Activated CD4-positive, alpha-beta T cell treated with anti-CD3 and anti-CD28 coated beads, Interleukin-2, amount 10 ng/mL, durations not matched to agents 24 days and 14 days (primary cell): ENCODE results near the gene PI4K2A. TPM values are rescaled to one million over a fixed set of nuclear protein-coding genes. Genes with fewer than 3 reads are reported as not detected.
A peak's percentile ranks its signal among the peaks of the same experiment; 100 is the strongest.
"Not testable (repeated sequence)": the region's sequence is repeated elsewhere in the genome, so short reads cannot be mapped to it uniquely, and the experiment has no call there.

Experiments
- DNase-seq: peaks from one replicate; pipeline ENCODE4 v3.0.0; 2022
- H3K27ac Mint-ChIP-seq: one replicate; pipeline ENCODE4 v1.8.0; 2022; ENCODE audit warnings: mild to moderate bottlenecking, mixed read lengths
- H3K27me3 Mint-ChIP-seq: one replicate; pipeline ENCODE4 v1.8.0; 2022; ENCODE audit warnings: mixed read lengths
- H3K36me3 Mint-ChIP-seq: one replicate; pipeline ENCODE4 v1.8.0; 2022; ENCODE audit warnings: low read depth, mild to moderate bottlenecking, mixed read lengths
- H3K4me1 Mint-ChIP-seq: one replicate; pipeline ENCODE4 v1.8.0; 2021; ENCODE audit warnings: mixed read lengths
- H3K4me3 Mint-ChIP-seq: one replicate; pipeline ENCODE4 v1.8.0; 2022; ENCODE audit warnings: mild to moderate bottlenecking, moderate library complexity, mixed read lengths
- H3K9me3 Mint-ChIP-seq: one replicate; pipeline ENCODE4 v1.8.0; 2021; ENCODE audit warnings: mixed read lengths
- intact Hi-C: fragments of 100-400 bp; cut with micrococcal nuclease; formaldehyde crosslinking; loops from one replicate; pipeline ENCODE4 v1.15.1; 2023
- total RNA-seq: library from RNA; stranded (reverse); gene quantifications from 2 replicates; pipeline ENCODE4 v1.2.3, GENCODE V29; 2022

Gene PI4K2A
- total RNA-seq, 1 donor from 2014 or later = 17.8 TPM

DNA sequence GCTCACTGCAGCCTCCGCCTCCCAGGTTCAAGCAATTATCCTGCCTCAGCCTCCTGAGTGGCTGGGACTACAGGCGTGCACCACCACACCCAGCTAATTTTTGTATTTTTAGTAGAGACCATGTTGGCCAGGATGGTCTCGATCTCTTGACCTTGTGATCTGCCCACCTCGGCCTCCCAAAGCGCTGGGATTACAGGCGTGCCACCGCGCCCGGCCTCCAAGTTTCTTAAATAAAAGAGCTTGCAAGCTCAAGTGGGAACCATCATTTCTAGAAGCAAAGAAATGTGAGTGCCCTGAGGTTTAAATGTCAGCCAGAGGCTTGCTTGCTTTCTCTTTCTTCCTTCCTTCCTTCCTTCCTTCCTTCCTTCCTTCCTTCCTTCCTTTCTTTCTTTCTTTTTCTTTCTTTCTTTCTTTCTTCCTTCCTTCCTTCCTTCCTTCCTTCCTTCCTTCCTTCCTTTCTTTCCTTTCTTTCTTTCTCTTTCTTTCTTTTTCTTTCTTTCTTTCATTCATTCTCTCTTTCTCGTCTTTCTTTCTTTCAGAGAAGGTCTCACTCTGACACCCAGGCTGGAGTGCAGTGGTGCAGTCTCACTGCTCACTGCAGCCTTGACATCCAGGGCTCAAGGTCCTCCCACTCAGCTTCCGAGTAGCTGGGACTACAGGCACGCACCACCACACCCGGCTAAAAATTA, 2.1 kb downstream of the PI4K2A start:
- H3K9me3 Mint-ChIP-seq, DNase-seq, H3K27ac Mint-ChIP-seq, H3K27me3 Mint-ChIP-seq: not testable (repeated sequence)
- Mint-ChIP-seq H3K36me3 (peaks cover 25% of the 10 kb centered on the region), H3K4me3 (peak overlapping the region; percentile 95), H3K4me1 (peaks cover 29% of the 10 kb centered on the region)
- intact Hi-C loops = loop anchor here (5.0 to 10.0 kb wide), 2 partner anchors 215 to 1058 kb away; partner anchors contain the start of genes PGAM1 and TM9SF3

DNA sequence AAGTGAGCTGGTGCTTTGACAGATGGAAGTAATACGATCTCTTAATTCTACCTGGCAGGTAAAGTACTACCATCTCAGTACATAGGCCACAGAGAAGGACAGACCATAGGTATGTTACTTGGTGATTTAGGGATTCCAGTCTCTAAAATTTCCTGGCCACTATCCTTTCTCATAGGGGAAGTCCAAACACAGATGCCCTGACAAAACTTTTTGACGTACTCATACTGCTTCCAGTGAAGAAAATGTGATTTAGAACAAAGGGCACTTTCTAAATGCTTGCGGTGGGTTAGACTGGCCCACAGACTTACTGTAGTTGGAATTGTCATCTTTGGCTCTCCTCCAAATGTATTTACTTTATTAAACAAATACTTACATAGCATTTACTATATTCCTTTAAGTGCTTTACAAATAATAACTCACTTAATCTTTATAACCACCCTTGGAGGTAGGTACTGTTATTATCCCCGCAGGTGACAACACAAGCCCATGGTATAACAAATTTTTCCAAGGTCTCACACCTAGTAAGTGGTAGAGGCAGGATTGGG, 3.0 kb downstream of the PI4K2A start:
- Mint-ChIP-seq H3K4me3 (peak overlapping the region; percentile 41), H3K27me3 (peaks cover 3% of the 10 kb centered on the region), H3K36me3 (peaks cover 25% of the 10 kb centered on the region), H3K4me1 (peaks cover 34% of the 10 kb centered on the region), H3K27ac (no peak overlapping the region), H3K9me3 (no peaks in the 10 kb centered on the region)
- intact Hi-C loops = loop anchor here (5.0 to 10.0 kb wide), 2 partner anchors 216 to 1059 kb away; partner anchors contain the start of genes PGAM1 and TM9SF3
- DNase-seq = no peak

DNA sequence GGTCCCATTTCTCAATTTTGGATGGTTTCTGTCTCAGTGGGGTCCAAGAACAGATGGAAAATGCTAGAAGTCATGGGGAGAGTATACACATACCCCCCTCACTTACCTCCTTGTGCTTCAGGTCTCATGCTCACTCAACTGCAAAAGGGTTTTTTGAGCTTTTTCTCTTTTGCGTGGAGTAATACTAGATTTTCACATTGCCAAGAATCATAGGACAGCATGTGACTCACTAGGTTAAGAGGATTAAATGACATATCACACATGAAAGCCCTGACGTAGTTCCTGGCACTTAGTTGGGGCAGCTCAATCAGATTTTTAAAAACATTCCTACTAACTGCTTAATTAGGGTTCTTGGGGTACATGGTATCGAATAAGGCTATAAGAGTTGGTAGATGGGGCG, 4.5 kb downstream of the PI4K2A start:
- intact Hi-C loops = loop anchor here (5.0 to 10.0 kb wide), 2 partner anchors 218 to 1060 kb away; partner anchors contain the start of genes PGAM1 and TM9SF3

DNA sequence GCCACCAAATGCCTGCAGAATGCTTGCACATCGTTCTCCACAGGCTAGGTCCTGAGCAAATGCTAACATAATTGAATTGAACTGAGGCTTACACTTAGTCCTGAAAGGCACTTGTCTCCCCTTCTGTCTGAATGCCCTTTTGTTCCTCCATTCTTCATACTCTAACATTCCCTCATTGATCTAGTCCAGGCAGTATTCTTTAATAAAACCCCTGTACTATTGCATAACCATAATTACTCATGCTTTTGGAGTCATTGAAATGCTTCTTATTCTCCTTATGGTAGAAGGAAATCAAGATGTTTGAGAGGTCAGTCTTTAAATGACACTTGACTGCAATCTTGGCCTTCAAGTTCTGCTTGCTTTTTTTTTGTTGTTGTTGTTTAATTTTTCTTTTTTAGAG, 7.1 kb downstream of the PI4K2A start:
- H3K9me3 Mint-ChIP-seq = no peaks in the 10 kb centered on the region

More for the DNA sequence above, 4.5 kb downstream of the PI4K2A start:
- no peaks in the 10 kb centered on the region for H3K27me3 Mint-ChIP-seq
- DNase-seq = no peak
- H3K9me3 Mint-ChIP-seq = no peaks in the 10 kb centered on the region
- H3K27ac Mint-ChIP-seq = no peak overlapping the region
- peaks cover 41% of the 10 kb centered on the region for H3K4me1 Mint-ChIP-seq
- H3K4me3 Mint-ChIP-seq = no peak overlapping the region
- H3K36me3 Mint-ChIP-seq = peaks cover 30% of the 10 kb centered on the region

DNA sequence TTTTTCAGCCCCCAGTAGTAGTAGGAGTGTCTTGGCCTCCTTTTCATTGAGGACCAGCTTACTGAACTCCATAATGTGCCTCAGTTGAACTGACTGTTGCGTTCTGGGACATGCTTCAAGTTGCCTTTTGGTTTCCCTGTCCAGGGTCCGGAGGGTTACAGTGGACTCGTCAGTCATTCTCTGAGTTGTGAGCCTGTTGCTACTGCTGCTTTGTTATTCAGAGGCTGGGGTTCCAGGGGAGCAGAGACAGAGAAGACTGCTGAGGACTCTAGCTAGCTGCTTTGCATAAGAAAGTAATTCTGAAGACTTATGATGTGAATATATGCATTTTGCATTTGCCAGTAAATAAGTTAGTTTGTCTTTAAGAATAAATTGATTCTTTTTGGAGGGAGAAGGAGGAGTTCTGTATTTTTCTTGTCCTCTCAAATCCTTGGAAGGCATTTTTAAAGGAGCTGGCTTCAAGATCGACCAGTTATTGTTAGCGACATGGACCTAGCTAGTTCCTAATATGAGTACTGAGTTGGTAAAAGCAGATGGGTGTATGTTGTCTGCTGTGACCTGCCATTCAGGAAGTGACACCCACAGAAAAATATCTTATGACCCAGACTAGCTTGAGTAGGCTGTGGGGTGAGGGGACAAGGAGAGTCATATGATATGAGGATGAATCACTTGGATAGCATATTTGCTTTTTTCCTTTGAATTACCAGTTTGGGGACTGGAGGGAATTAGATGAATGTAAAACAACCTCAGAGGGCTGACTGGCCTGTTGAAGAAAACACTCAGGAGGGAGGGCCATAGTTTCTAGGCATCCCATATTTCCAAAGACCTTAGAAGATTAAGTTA, 8.3 kb downstream of the PI4K2A start:
- Mint-ChIP-seq H3K9me3 (no peaks in the 10 kb centered on the region), H3K36me3 (peaks cover 33% of the 10 kb centered on the region), H3K4me3 (peak overlapping the region; percentile 35), H3K27me3 (no peaks in the 10 kb centered on the region), H3K4me1 (peaks cover 19% of the 10 kb centered on the region), H3K27ac (peak overlapping the region; percentile 64)
- intact Hi-C loops = loop anchor here (1.0 to 10.0 kb wide), 2 partner anchors 8 to 1064 kb away; partner anchors contain the start of genes PI4K2A and TM9SF3
- peak; percentile 74 for DNase-seq

More for the DNA sequence above, 7.1 kb downstream of the PI4K2A start:
- H3K4me3 Mint-ChIP-seq = no peak overlapping the region
- peaks cover 28% of the 10 kb centered on the region for H3K36me3 Mint-ChIP-seq
- peak overlapping the region; percentile 46 for H3K27ac Mint-ChIP-seq
- no peak for DNase-seq
- intact Hi-C loops = loop anchor here (10.0 kb wide), 1 partner anchor 1063 kb away; the partner anchor contains the start of gene TM9SF3
- no peaks in the 10 kb centered on the region for H3K27me3 Mint-ChIP-seq
- H3K4me1 Mint-ChIP-seq = peaks cover 27% of the 10 kb centered on the region

DNA sequence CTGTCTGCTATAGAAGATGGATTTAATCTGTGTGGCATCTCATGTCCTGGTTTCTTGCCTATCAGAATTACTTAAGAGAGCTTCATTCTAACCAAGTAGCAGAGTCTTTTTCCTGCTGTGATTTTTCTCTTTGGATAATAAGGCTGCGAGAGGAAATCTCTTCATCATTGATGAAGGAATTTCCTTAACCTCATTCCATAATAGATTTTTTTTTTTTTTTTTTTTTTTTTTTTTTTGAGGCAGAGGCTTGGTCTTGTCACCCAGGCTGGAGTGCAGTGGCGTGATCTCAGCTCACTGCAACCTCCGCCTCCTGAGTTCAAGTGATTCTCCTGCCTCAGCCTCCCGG, 8.9 kb downstream of the PI4K2A start:
- not testable (repeated sequence) for DNase-seq, H3K27me3 Mint-ChIP-seq, H3K9me3 Mint-ChIP-seq
- Mint-ChIP-seq H3K36me3 (peaks cover 35% of the 10 kb centered on the region), H3K27ac (peak overlapping the region; percentile 64), H3K4me1 (peaks cover 19% of the 10 kb centered on the region), H3K4me3 (peak overlapping the region; percentile 35)
- intact Hi-C loops = loop anchor here (1.0 to 10.0 kb wide), 2 partner anchors 9 to 1065 kb away; partner anchors contain the start of genes PI4K2A and TM9SF3

DNA sequence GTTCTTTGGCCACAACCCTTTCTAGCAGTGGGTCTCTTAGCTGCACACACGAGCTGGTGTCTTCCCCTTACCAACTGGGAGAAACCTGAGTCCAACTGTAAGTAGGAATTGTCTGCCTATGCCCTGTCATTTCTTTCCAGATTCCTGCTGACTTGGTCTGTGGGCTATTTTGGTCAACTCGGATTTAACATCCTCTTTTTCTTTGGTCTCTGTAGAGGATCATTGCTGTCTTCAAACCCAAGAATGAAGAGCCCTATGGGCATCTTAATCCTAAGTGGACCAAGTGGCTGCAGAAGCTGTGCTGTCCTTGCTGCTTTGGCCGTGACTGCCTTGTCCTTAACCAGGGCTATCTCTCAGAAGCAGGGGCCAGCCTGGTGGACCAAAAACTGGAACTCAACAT, 10.3 kb downstream of the PI4K2A start:
- intact Hi-C loops = no loop called here
- no peak for DNase-seq
- peaks cover 18% of the 10 kb centered on the region for H3K4me1 Mint-ChIP-seq
- H3K9me3 Mint-ChIP-seq = no peaks in the 10 kb centered on the region
- no peaks in the 10 kb centered on the region for H3K27me3 Mint-ChIP-seq
- H3K27ac Mint-ChIP-seq = no peak overlapping the region
- H3K36me3 Mint-ChIP-seq = peaks cover 27% of the 10 kb centered on the region
- no peak overlapping the region for H3K4me3 Mint-ChIP-seq

DNA sequence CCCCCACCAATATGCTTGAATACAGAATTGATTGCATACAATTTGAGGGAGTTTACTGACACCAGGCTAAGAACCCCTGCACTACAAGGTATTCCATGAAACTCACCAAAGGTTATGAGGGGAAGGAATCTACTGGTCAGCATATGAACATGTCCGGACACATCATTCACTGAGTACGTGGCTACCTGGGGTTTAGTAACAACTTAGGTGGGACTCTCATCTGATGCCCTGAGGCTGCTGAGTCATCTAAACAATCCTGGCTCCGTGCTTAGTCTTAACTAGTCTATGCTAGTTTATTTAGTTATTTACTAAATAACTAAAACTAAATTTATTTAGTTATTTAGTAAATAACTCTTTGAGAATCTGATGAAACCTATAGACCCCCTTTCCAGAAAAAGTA, 11.3 kb downstream of the PI4K2A start:
- Mint-ChIP-seq H3K27ac (no peak overlapping the region), H3K36me3 (peaks cover 33% of the 10 kb centered on the region), H3K27me3 (no peaks in the 10 kb centered on the region), H3K4me1 (peaks cover 16% of the 10 kb centered on the region), H3K4me3 (no peak overlapping the region), H3K9me3 (no peaks in the 10 kb centered on the region)
- intact Hi-C loops = no loop called here
- no peak for DNase-seq

DNA sequence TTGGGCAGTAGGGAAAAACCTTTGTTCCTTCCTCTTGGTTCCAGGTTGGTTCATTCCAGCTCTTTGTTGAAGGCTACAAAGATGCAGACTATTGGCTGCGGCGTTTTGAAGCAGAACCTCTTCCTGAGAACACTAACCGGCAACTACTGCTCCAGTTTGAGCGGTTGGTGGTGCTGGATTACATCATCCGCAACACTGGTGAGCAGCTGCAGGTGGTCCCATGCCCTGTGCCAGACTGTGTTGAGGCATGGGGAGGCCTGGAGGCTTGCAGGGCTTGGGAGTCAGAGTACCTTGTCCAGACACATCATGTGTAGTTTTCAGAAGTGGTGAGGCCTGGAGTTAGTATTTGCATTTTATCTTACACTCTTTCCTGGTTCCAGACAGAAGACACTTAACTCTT, 16.3 kb downstream of the PI4K2A start:
- no peaks in the 10 kb centered on the region for H3K27me3 Mint-ChIP-seq
- peaks cover 48% of the 10 kb centered on the region for H3K36me3 Mint-ChIP-seq
- no peaks in the 10 kb centered on the region for H3K9me3 Mint-ChIP-seq
- intact Hi-C loops = no loop called here
- no peak overlapping the region for H3K27ac Mint-ChIP-seq
- no peaks in the 10 kb centered on the region for H3K4me1 Mint-ChIP-seq
- H3K4me3 Mint-ChIP-seq = no peak overlapping the region
- DNase-seq = no peak

DNA sequence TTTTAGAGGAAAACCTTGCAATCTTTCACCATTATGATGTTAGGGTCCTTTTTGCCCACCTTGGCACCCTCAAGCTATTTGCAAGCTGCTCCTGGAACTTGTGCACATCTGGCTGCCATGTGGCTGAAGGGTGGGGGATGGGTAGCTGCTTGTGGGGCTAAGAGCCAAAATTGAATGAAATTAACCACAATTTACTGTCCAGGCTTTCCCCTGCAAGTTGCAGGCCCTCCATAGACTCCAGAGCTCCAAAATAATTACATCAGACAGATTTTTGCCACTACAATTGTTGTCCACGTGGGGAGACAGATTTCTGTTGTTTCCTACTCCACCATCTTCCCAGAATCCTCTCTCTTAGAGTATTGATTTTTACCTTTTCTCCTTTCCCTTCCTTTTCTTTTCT, 19.1 kb downstream of the PI4K2A start:
- Mint-ChIP-seq H3K36me3 (peaks cover 41% of the 10 kb centered on the region), H3K9me3 (no peaks in the 10 kb centered on the region), H3K4me3 (no peak overlapping the region), H3K27me3 (no peaks in the 10 kb centered on the region), H3K27ac (no peak overlapping the region), H3K4me1 (no peaks in the 10 kb centered on the region)
- intact Hi-C loops = no loop called here
- DNase-seq = no peak

DNA sequence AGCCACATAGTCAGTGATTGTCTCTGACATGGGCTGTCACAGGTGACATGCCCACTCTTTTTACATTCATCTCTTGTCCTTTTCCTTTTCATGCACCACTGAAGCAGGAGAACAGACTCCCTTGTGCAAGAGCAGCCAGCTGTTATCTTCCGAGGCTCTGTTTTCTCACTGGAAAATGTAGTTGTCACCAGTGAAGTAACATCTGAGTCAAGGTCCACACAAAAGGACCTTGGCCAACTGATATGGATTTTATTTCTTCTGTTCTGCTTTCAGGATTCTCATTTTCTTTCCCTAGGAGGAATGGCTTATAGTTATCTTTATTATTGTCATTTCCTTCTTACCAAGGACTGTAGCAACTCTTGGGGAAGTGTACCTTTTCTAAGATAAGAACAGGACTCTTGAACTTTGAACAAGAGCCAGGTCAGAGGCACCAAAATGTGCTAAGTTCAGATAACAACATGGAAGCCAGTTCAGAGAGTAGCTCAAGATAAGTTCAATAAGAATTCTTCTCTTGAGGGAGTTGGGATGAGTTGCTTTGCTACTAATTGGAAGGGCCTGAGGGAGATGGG, 23.9 kb downstream of the PI4K2A start:
- intact Hi-C loops = no loop called here
- no peak for DNase-seq
- Mint-ChIP-seq H3K9me3 (no peaks in the 10 kb centered on the region), H3K27me3 (no peaks in the 10 kb centered on the region), H3K4me1 (no peaks in the 10 kb centered on the region), H3K27ac (no peak overlapping the region), H3K36me3 (peaks cover 29% of the 10 kb centered on the region), H3K4me3 (no peak overlapping the region)

DNA sequence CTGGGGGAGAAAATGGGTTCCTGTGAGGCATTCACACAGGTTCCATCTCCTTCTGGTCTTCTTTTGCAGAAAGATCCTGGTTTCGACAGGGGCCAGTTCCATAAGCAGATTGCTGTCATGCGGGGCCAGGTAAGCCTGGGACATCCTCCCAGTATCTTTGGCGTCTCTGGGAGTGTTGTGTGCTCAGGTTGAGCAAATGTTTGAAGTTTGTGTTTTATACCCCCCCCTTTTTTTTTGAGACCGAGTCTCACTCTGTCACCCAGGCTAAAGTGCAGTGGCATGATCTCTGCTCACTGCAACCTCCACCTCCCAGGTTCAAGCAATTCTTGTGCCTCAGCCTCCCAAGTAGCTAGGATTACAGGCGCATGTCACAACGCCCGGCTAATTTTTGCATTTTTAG, 26.5 kb downstream of the PI4K2A start:
- Mint-ChIP-seq H3K27me3 (no peaks in the 10 kb centered on the region), H3K4me1 (no peaks in the 10 kb centered on the region), H3K4me3 (no peak overlapping the region), H3K9me3 (no peaks in the 10 kb centered on the region), H3K27ac (no peak overlapping the region), H3K36me3 (peaks cover 24% of the 10 kb centered on the region)
- DNase-seq = no peak
- intact Hi-C loops = no loop called here

DNA sequence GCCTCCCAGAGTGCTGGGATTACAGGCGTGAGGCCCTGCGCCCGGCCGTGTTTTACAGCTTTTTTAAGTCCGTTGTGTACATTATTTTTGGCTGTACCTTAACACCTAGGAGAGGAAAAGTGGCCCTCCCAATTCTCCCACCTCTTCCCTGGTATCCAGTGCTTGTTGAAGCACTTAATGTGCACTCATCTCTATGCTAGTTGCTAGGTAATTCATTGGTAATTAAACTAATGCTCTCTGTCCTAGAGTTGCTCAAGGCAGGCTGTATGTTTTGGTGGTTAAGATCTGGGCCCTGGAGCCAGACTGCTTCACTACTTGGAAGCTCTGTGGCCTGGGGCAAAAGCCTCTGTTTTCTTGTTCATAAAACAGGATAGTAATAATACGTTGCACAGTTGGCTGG, 27.0 kb downstream of the PI4K2A start:
- intact Hi-C loops = no loop called here
- H3K4me3 Mint-ChIP-seq = no peak overlapping the region
- peaks cover 25% of the 10 kb centered on the region for H3K36me3 Mint-ChIP-seq
- DNase-seq = no peak
- H3K27me3 Mint-ChIP-seq = no peaks in the 10 kb centered on the region
- no peaks in the 10 kb centered on the region for H3K9me3 Mint-ChIP-seq
- no peaks in the 10 kb centered on the region for H3K4me1 Mint-ChIP-seq
- no peak overlapping the region for H3K27ac Mint-ChIP-seq
